ENCODE results near the gene XPR1.

GRCh38 chr1:180614730-180615129 is 17.1 kb upstream of the XPR1 start:
- no peak for TF ChIP-seq CTCF (IDR thresholded peaks at IDR 0.05)
- TF ChIP-seq POLR2A (IDR thresholded peaks at IDR 0.05), result no peak

All from uterus (tissue), 2 donors.